ENCODE measurements around the gene PRDX1.

DNA sequence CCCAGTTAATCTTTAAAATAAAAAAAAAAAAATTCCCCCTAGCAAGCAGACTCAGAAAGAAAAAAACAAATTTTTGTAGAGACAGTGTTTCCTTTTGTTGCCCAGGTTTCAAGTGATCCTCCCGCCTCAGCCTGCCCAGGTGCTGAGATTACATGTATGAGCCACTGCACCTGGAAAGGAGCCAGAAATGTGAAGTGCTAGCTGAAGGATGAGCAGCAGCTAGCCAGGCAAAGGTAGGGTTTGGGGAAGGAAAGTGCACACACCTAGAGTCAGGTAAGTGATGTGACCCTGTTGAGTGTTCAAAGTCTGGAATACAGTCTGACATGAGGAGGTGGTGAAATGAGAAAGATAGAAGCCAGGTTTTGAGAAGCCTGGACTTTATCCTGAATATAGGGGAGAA, 30.6 kb upstream of the PRDX1 start:
- TF ChIP-seq CTCF (IDR thresholded peaks at IDR 0.05; ENCODE audit: borderline replicate concordance, extremely low read depth, low read length, poor library complexity, severe bottlenecking), result no peak
- no peak for TF ChIP-seq EZH2 (IDR thresholded peaks at IDR 0.05; ENCODE audit: borderline replicate concordance, low read depth, low read length, severe bottlenecking)

Data from DND-41 (cell line).